ENCODE data around the gene GTF2IRD1.

GTF2IRD1 gene

GRCh38 chr7:74453322-74454011, at the start of gene GTF2IRD1:
GTF2IRD1 (plus strand) TSS chr7:74453906; CDS start chr7:74508081, 54,175 bp downstream.
- in situ Hi-C loops (cut with MboI; ENCODE audit: low sequenced_read_pairs) = no loop called here

- in situ Hi-C loops (cut with MboI; ENCODE audit: low sequenced_read_pairs) = loop anchor here (5.0 to 25.0 kb wide), 4 partner anchors 202 to 633 kb away; partner anchors contain the start of gene GTF2IRD2
Measured at GRCh38 chr7:74404388-74404700, 49.4 kb upstream of the GTF2IRD1 start.

GRCh38 chr7:74404741-74405140, 49.0 kb upstream of the GTF2IRD1 start:
- in situ Hi-C loops (cut with MboI; ENCODE audit: low sequenced_read_pairs) = loop anchor here (5.0 to 25.0 kb wide), 4 partner anchors 202 to 633 kb away; partner anchors contain the start of gene GTF2IRD2

GRCh38 chr7:74405191-74405898, 48.4 kb upstream of the GTF2IRD1 start:
- in situ Hi-C loops (cut with MboI; ENCODE audit: low sequenced_read_pairs) = loop anchor here (25.0 kb wide), 2 partner anchors 457 to 632 kb away; partner anchors contain the start of gene GTF2IRD2

GRCh38 chr7:74405899-74406512, 47.7 kb upstream of the GTF2IRD1 start:
- in situ Hi-C loops (cut with MboI; ENCODE audit: low sequenced_read_pairs) = loop anchor here (25.0 kb wide), 2 partner anchors 456 to 631 kb away; partner anchors contain the start of gene GTF2IRD2

- in situ Hi-C loops (cut with MboI; ENCODE audit: low sequenced_read_pairs) = loop anchor here (25.0 kb wide), 2 partner anchors 454 to 629 kb away; partner anchors contain the start of gene GTF2IRD2
Measured at GRCh38 chr7:74407958-74408357, 45.7 kb upstream of the GTF2IRD1 start.

GRCh38 chr7:74409571-74409970, 44.1 kb upstream of the GTF2IRD1 start:
- in situ Hi-C loops (cut with MboI; ENCODE audit: low sequenced_read_pairs) = loop anchor here (25.0 kb wide), 2 partner anchors 453 to 628 kb away; partner anchors contain the start of gene GTF2IRD2

- in situ Hi-C loops (cut with MboI; ENCODE audit: low sequenced_read_pairs) = loop anchor here (25.0 kb wide), 2 partner anchors 452 to 627 kb away; partner anchors contain the start of gene GTF2IRD2
Measured at GRCh38 chr7:74410772-74411171, 42.9 kb upstream of the GTF2IRD1 start.

- in situ Hi-C loops (cut with MboI; ENCODE audit: low sequenced_read_pairs) = loop anchor here (25.0 kb wide), 2 partner anchors 451 to 626 kb away; partner anchors contain the start of gene GTF2IRD2
Measured at GRCh38 chr7:74411571-74411970, 42.1 kb upstream of the GTF2IRD1 start.

- in situ Hi-C loops (cut with MboI; ENCODE audit: low sequenced_read_pairs) = loop anchor here (25.0 kb wide), 2 partner anchors 450 to 625 kb away; partner anchors contain the start of gene GTF2IRD2
Measured at GRCh38 chr7:74412056-74412455, 41.6 kb upstream of the GTF2IRD1 start.

GRCh38 chr7:74412603-74413002, 41.1 kb upstream of the GTF2IRD1 start:
- in situ Hi-C loops (cut with MboI; ENCODE audit: low sequenced_read_pairs) = loop anchor here (25.0 kb wide), 2 partner anchors 450 to 625 kb away; partner anchors contain the start of gene GTF2IRD2

GRCh38 chr7:74414595-74415333, 38.9 kb upstream of the GTF2IRD1 start:
- in situ Hi-C loops (cut with MboI; ENCODE audit: low sequenced_read_pairs) = loop anchor here (25.0 kb wide), 2 partner anchors 448 to 623 kb away; partner anchors contain the start of gene GTF2IRD2

- in situ Hi-C loops (cut with MboI; ENCODE audit: low sequenced_read_pairs) = loop anchor here (25.0 kb wide), 2 partner anchors 445 to 620 kb away; partner anchors contain the start of gene GTF2IRD2
Measured at GRCh38 chr7:74417419-74417971, 36.2 kb upstream of the GTF2IRD1 start.

GRCh38 chr7:74418076-74418475, 35.6 kb upstream of the GTF2IRD1 start:
- in situ Hi-C loops (cut with MboI; ENCODE audit: low sequenced_read_pairs) = loop anchor here (25.0 kb wide), 2 partner anchors 444 to 619 kb away; partner anchors contain the start of gene GTF2IRD2

- in situ Hi-C loops (cut with MboI; ENCODE audit: low sequenced_read_pairs) = loop anchor here (25.0 kb wide), 2 partner anchors 444 to 619 kb away; partner anchors contain the start of gene GTF2IRD2
Measured at GRCh38 chr7:74418538-74418937, 35.2 kb upstream of the GTF2IRD1 start.

- in situ Hi-C loops (cut with MboI; ENCODE audit: low sequenced_read_pairs) = loop anchor here (25.0 kb wide), 2 partner anchors 443 to 618 kb away; partner anchors contain the start of gene GTF2IRD2
Measured at GRCh38 chr7:74419232-74419631, 34.5 kb upstream of the GTF2IRD1 start.

- in situ Hi-C loops (cut with MboI; ENCODE audit: low sequenced_read_pairs) = loop anchor here (10.0 to 25.0 kb wide), 3 partner anchors 145 to 617 kb away; partner anchors contain the start of gene GTF2IRD2
Measured at GRCh38 chr7:74420006-74420405, 33.7 kb upstream of the GTF2IRD1 start.

GRCh38 chr7:74424291-74424880, 29.3 kb upstream of the GTF2IRD1 start:
- in situ Hi-C loops (cut with MboI; ENCODE audit: low sequenced_read_pairs) = loop anchor here (10.0 to 25.0 kb wide), 3 partner anchors 140 to 613 kb away; partner anchors contain the start of gene GTF2IRD2

- in situ Hi-C loops (cut with MboI; ENCODE audit: low sequenced_read_pairs) = loop anchor here (10.0 kb wide), 1 partner anchor 137 kb away; no protein-coding TSS in a partner anchor
Measured at GRCh38 chr7:74428023-74428422, 25.7 kb upstream of the GTF2IRD1 start.

Data from HL-60/S4 (cell line).